ENCODE results near the gene ZFHX3. TPM values are rescaled to one million over a fixed set of nuclear protein-coding genes. Genes with fewer than 3 reads are reported as not detected.

Gene ZFHX3
- total and polyA plus RNA-seq, 2 experiments from 2014 or later: 6.7 to 12.2 TPM

GRCh38 chr16:73019457-73020362, 28.2 kb downstream of the ZFHX3 start:
- no peak overlapping the region for H3K4me3 ChIP-seq
- peaks cover 54% of the 10 kb centered on the region for H3K4me1 ChIP-seq (ENCODE audit: low read depth)
- peak; percentile 44 to 88 for DNase-seq (ENCODE audit: low read depth in 1 of 2, low spot score in 1 of 2)
- no peak for TF ChIP-seq CTCF (IDR thresholded peaks at IDR 0.05; ENCODE audit: low read depth, low read length)
- H3K9me3 ChIP-seq (ENCODE audit: low read depth): no peaks in the 10 kb centered on the region
- H3K27ac ChIP-seq: peak overlapping the region; percentile 71
- H3K27me3 ChIP-seq: no peaks in the 10 kb centered on the region
- H3K36me3 ChIP-seq: no peaks in the 10 kb centered on the region

GRCh38 chr16:73018821-73019456, 29.0 kb downstream of the ZFHX3 start:
- no peaks in the 10 kb centered on the region for H3K9me3 ChIP-seq (ENCODE audit: low read depth)
- DNase-seq (ENCODE audit: low read depth in 1 of 2, low spot score in 1 of 2): peak in 1 of 2 donors; percentile 42
- no peaks in the 10 kb centered on the region for H3K27me3 ChIP-seq
- no peak overlapping the region for H3K4me3 ChIP-seq
- H3K36me3 ChIP-seq: no peaks in the 10 kb centered on the region
- TF ChIP-seq CTCF (IDR thresholded peaks at IDR 0.05; ENCODE audit: low read depth, low read length): no peak
- peak overlapping the region; percentile 71 for H3K27ac ChIP-seq
- H3K4me1 ChIP-seq (ENCODE audit: low read depth): peaks cover 49% of the 10 kb centered on the region

- H3K4me3 ChIP-seq: no peak overlapping the region
- H3K9me3 ChIP-seq (ENCODE audit: low read depth): no peaks in the 10 kb centered on the region
- no peaks in the 10 kb centered on the region for H3K36me3 ChIP-seq
- H3K27ac ChIP-seq: no peak overlapping the region
- no peak for TF ChIP-seq CTCF (IDR thresholded peaks at IDR 0.05; ENCODE audit: low read depth, low read length)
- DNase-seq (ENCODE audit: low read depth in 1 of 2, low spot score in 1 of 2): no peak
- peaks cover 38% of the 10 kb centered on the region for H3K4me1 ChIP-seq (ENCODE audit: low read depth)
- H3K27me3 ChIP-seq: no peaks in the 10 kb centered on the region
These were observed 30.6 kb downstream of the ZFHX3 start for GRCh38 chr16:73017321-73017720.

- Histone ChIP-seq H3K36me3 (no peaks in the 10 kb centered on the region), H3K27ac (peak overlapping the region; percentile 24), H3K27me3 (no peaks in the 10 kb centered on the region), H3K9me3 (ENCODE audit: low read depth) (no peaks in the 10 kb centered on the region), H3K4me1 (ENCODE audit: low read depth) (peaks cover 38% of the 10 kb centered on the region), H3K4me3 (no peak overlapping the region)
- no peak for DNase-seq (ENCODE audit: low read depth in 1 of 2, low spot score in 1 of 2)
- TF ChIP-seq CTCF (IDR thresholded peaks at IDR 0.05; ENCODE audit: low read depth, low read length): no peak
These were observed 31.5 kb downstream of the ZFHX3 start for GRCh38 chr16:73016488-73016830.

- Histone ChIP-seq H3K27ac (peak overlapping the region; percentile 24), H3K9me3 (ENCODE audit: low read depth) (no peaks in the 10 kb centered on the region), H3K4me3 (no peak overlapping the region), H3K27me3 (no peaks in the 10 kb centered on the region), H3K36me3 (no peaks in the 10 kb centered on the region), H3K4me1 (ENCODE audit: low read depth) (peaks cover 38% of the 10 kb centered on the region)
- no peak for TF ChIP-seq CTCF (IDR thresholded peaks at IDR 0.05; ENCODE audit: low read depth, low read length)
- DNase-seq (ENCODE audit: low read depth in 1 of 2, low spot score in 1 of 2): no peak
These were observed 32.1 kb downstream of the ZFHX3 start for GRCh38 chr16:73015612-73016487.

All from cardiac muscle cell (in vitro differentiated cells and primary cell).